Ascending aorta (tissue), 2 donors: ENCODE data around the gene LKAAEAR1. TPM values are rescaled to one million over a fixed set of nuclear protein-coding genes. Genes with fewer than 3 reads are reported as not detected.

Experiments
- DNase-seq, 2 donors: peaks; one replicate each; pipeline ENCODE4 v3.0.0-alpha.2; 2019; ENCODE audit warnings: low spot score in 2 of 2
- H3K27ac ChIP-seq, 2 donors: fragments of 200-600 bp; sonication (generic); one replicate each; pipeline ENCODE4 v1.5.1; 2016 to 2017; ENCODE audit warnings: mild to moderate bottlenecking in 1 of 2
- H3K27me3 ChIP-seq: fragments of 200-600 bp; sonication (generic); one replicate; pipeline ENCODE4 v1.5.1; 2017
- H3K36me3 ChIP-seq, 2 donors: fragments of 200-600 bp; sonication (generic); one replicate each; pipeline ENCODE4 v1.5.1; 2016
- H3K4me1 ChIP-seq, 2 donors: fragments of 200-600 bp; sonication (generic); one replicate each; pipeline ENCODE4 v1.5.1; 2016 to 2017; ENCODE audit warnings: mild to moderate bottlenecking in 1 of 2
- H3K4me3 ChIP-seq, 2 donors: fragments of 200-600 bp; sonication (generic); one replicate each; pipeline ENCODE4 v1.5.1; 2016 to 2017; ENCODE audit warnings: mild to moderate bottlenecking in 1 of 2
- H3K9me3 ChIP-seq, 2 donors: fragments of 200-600 bp; sonication (generic); one replicate each; pipeline ENCODE4 v1.5.1; 2016
- intact Hi-C: fragments of 100-400 bp; cut with DNase I; formaldehyde crosslinking; loops from one replicate; pipeline ENCODE4 v1.15.1; 2023
- total RNA-seq: library from RNA; depleted of rRNA; stranded (reverse); fragments of >200 nt; gene quantifications from one replicate; pipeline ENCODE4 v1.1.0, GENCODE V29; 2016
- TF ChIP-seq, protein P1 (sequence below), 3 experiments: fragments of 200-600 bp in 2 of 3; fragments of 450-650 bp in 1 of 3; sonication (generic) in 2 of 3; IDR thresholded peaks; one replicate each; pipeline ENCODE4 v1.5.1; 2016 to 2019; ENCODE audit warnings: antibody characterized with exemption in 3 of 3, mild to moderate bottlenecking in 1 of 3, moderate library complexity in 1 of 3

The LKAAEAR1 gene
- total RNA-seq, 1 donor from 2014 or later, result not detected

DNA sequence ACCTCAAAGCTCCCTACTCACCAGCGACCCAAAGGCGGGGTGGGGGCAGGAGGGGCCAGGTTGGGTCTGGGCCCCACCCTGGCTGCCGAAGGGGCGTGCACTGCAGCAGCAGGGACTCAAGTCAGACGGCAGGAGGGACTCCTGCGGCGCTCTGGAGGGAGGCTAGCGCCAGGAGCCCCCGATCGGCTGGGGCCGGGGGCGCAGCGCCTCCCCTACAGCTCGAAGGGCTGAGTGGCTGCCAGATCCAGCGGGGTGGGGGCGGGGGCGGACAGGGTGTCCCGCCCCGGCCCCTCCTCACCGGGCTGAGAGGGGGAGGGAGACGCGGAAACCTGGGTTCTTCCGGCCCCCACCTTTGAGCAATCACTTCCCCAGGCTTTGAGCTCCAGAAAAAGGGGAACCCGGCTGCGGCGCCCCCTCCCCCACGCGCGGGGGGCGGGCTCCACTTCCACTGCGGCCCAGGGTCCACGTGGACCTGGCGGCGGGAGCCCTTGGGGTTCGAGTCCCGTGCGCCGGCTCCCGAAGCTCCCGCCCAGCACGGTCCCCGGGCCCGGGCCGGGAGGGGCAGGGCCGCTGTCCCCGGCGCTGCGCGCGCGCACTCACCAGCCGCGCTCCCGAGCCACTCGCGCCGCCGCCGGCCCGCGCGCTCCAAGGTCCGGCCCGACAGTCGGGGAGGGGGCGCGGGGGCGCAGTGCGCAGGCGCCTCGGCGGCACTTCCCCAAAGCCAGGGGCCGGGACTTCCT lies 4.8 kb downstream of the LKAAEAR1 start, which contains the start of gene RGS19:
Gene RGS19, minus strand, starts transcription at position 246 of the 740 bp plus-strand sequence. CDS start 2,632 bp downstream, outside the sequence.
- Histone ChIP-seq H3K4me1 (peaks cover 17 to 30% of the 10 kb centered on the region in 2 donors), H3K27ac (peak within 1 kb of the TSS; percentile 73 to 78), H3K9me3 (no peaks in the 10 kb centered on the region), H3K4me3 (peak within 1 kb of the TSS; percentile 63 to 90), H3K36me3 (peaks cover under 1 to 2% of the 10 kb centered on the region in 2 donors), H3K27me3 (peaks cover 7% of the 10 kb centered on the region)
- intact Hi-C loops, result loop anchor here (5.0 kb wide), 1 partner anchor 43 kb away; no protein-coding TSS in a partner anchor
- DNase-seq, result peak in 1 of 2 donors; percentile 83
- TF ChIP-seq, protein P1, sequence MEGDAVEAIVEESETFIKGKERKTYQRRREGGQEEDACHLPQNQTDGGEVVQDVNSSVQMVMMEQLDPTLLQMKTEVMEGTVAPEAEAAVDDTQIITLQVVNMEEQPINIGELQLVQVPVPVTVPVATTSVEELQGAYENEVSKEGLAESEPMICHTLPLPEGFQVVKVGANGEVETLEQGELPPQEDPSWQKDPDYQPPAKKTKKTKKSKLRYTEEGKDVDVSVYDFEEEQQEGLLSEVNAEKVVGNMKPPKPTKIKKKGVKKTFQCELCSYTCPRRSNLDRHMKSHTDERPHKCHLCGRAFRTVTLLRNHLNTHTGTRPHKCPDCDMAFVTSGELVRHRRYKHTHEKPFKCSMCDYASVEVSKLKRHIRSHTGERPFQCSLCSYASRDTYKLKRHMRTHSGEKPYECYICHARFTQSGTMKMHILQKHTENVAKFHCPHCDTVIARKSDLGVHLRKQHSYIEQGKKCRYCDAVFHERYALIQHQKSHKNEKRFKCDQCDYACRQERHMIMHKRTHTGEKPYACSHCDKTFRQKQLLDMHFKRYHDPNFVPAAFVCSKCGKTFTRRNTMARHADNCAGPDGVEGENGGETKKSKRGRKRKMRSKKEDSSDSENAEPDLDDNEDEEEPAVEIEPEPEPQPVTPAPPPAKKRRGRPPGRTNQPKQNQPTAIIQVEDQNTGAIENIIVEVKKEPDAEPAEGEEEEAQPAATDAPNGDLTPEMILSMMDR (IDR thresholded peaks at IDR 0.05), result no peak

DNA sequence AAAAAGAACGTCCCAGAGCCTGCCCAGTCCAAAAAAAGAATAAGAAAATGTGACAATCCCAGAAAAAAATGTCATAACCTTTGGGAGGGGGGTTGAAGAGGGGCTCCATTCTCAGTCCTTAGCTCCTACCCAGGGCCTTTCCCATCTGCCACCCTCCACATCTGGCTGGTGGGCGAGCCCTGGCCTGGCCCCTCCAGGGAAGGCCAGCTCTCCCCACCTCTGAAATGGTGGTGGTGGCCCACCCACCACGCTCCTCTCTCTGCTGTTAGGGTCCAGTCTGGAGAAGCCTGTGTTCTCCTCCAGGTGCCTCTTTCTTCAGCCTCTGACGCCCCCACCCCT lies 5.3 kb downstream of the LKAAEAR1 start:
- peaks cover 6 to 7% of the 10 kb centered on the region in 2 donors for H3K36me3 ChIP-seq
- peak overlapping the region; percentile 63 to 90 for H3K4me3 ChIP-seq
- TF ChIP-seq, protein P1 (IDR thresholded peaks at IDR 0.05), result no peak
- intact Hi-C loops, result no loop called here
- peak overlapping the region; percentile 58 to 63 for H3K27ac ChIP-seq
- peaks cover 15 to 27% of the 10 kb centered on the region in 2 donors for H3K4me1 ChIP-seq
- no peaks in the 10 kb centered on the region for H3K9me3 ChIP-seq
- H3K27me3 ChIP-seq, result peaks cover 3% of the 10 kb centered on the region
- DNase-seq, result no peak

DNA sequence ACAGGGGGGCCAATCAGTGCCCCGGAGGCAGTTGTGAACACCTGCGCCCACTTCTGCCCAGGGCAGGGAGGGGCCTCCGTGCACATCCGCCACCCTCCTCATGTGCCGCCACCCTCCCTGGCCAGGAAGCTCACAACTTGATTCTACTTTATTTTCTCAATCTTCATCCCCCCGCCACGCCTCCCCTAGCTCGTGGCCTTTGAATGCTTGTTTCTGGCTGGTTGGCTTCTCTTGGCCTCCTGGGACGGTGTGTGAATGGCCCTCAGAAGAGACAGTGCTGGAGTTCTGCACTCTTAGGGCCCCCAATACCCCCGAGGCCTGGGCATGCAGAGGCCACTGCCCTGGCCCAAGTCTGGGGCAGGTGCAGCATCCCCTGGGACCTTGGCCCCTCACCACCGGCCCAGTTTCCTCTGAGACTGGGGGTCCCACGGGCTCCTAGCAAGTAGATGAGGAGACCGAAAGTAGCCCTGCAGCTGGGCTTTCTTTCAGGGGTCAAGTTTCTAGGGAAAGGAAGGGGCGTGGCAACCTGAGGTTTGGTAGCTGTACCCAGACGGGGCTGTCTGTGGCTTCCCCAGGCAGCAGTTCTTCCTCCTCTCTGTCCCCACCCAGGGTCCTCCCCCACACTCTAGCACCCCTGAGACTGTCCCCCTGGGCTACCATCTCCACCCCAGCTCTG lies 6.2 kb downstream of the LKAAEAR1 start:
- intact Hi-C loops, result no loop called here
- Histone ChIP-seq H3K36me3 (peaks cover 10 to 15% of the 10 kb centered on the region in 2 donors), H3K4me3 (peak overlapping the region; percentile 63 to 90), H3K27ac (no peak overlapping the region), H3K9me3 (no peaks in the 10 kb centered on the region), H3K27me3 (no peaks in the 10 kb centered on the region), H3K4me1 (peaks cover 11 to 20% of the 10 kb centered on the region in 2 donors)
- no peak for DNase-seq
- TF ChIP-seq, protein P1 (IDR thresholded peaks at IDR 0.05), result no peak

DNA sequence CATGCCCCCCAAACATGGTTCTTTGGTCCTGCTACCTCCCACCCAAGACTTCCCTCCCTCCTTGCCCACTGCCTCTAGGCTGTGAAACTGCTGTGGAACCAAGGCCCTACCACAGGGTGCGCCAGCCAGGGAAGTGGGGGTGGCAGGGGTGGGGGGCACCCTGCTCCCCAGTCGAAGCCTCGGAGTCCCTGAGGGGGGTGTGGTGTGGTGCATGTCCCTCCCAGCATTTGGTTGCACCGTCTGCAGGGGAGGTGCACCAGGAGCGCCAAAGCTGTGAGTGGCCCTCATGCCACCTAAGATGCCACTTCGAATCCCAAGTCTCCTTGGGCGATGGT lies 6.7 kb downstream of the LKAAEAR1 start:
- intact Hi-C loops, result no loop called here
- Histone ChIP-seq H3K4me1 (peaks cover 11 to 19% of the 10 kb centered on the region in 2 donors), H3K36me3 (peaks cover 16 to 20% of the 10 kb centered on the region in 2 donors), H3K4me3 (peak overlapping the region in 1 of 2 donors; percentile 90), H3K9me3 (no peaks in the 10 kb centered on the region), H3K27ac (no peak overlapping the region), H3K27me3 (no peaks in the 10 kb centered on the region)
- no peak for DNase-seq
- TF ChIP-seq, protein P1 (IDR thresholded peaks at IDR 0.05), result no peak

DNA sequence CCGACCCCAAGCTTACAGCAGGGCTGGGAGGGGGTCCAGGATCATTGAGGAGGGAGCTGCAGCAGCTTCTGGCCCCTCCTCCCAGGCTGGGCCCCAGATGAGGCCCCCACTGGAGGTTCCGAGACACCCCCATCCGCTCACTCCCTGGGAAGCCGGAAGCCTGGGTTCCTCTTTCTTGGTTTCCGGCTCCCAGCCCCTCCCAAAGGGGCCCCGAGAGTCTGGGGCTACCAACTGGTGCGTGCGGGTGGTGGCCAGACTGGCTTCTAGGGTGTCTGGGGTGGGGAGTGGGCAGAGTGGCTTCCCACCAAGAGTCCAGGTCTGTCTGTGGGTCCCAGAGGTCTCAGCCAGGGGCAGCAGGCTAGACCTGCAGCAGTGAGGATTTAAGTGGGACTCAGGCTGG lies 7.1 kb downstream of the LKAAEAR1 start:
- H3K27ac ChIP-seq, result no peak overlapping the region
- H3K9me3 ChIP-seq, result no peaks in the 10 kb centered on the region
- DNase-seq, result no peak
- peaks cover 20 to 24% of the 10 kb centered on the region in 2 donors for H3K36me3 ChIP-seq
- peak overlapping the region in 1 of 2 donors; percentile 90 for H3K4me3 ChIP-seq
- TF ChIP-seq, protein P1 (IDR thresholded peaks at IDR 0.05), result no peak
- no peaks in the 10 kb centered on the region for H3K27me3 ChIP-seq
- peaks cover 11 to 19% of the 10 kb centered on the region in 2 donors for H3K4me1 ChIP-seq
- intact Hi-C loops, result no loop called here
